Keratinocyte (primary cell): ENCODE data around the gene UBE2A. TPM values are rescaled to one million over a fixed set of nuclear protein-coding genes. Genes with fewer than 3 reads are reported as not detected.

Source experiments
- DNase-seq: peaks from one replicate; pipeline ENCODE4 v3.0.0-alpha.2; 2011; ENCODE audit warnings: low read depth, missing footprints, low spot score
- FAIRE-seq: peaks from 2 replicates; lab custom pipeline; 2011; peaks lifted over from hg19 to GRCh38; lab: Jason Lieb, UNC
- H2AFZ ChIP-seq: 2 replicates; pipeline ENCODE4 v1.6.0; 2012; ENCODE audit warnings: low read length, control low read depth, inconsistent platforms; ENCODE audit not compliant: control insufficient read depth
- H3K27ac ChIP-seq: 2 replicates; pipeline ENCODE4 v1.5.1; 2011; ENCODE audit warnings: low read length; ENCODE audit not compliant: control insufficient read depth, insufficient read depth
- H3K27me3 ChIP-seq: 3 replicates; pipeline ENCODE4 v1.6.0; 2011; ENCODE audit warnings: low read length; ENCODE audit not compliant: control insufficient read depth, insufficient read depth; ENCODE audit errors: extremely low read depth
- H3K36me3 ChIP-seq, 2 experiments: 2 replicates in 1 of 2; 3 replicates in 1 of 2; pipeline ENCODE4 v1.5.1; 2011; ENCODE audit warnings: low read length in 2 of 2, mild to moderate bottlenecking in 1 of 2; ENCODE audit not compliant: control insufficient read depth in 2 of 2, insufficient read depth in 2 of 2; ENCODE audit errors: extremely low read depth in 1 of 2
- H3K4me1 ChIP-seq: 3 replicates; pipeline ENCODE4 v1.5.1; 2011; ENCODE audit warnings: low read length; ENCODE audit not compliant: control insufficient read depth, insufficient read depth; ENCODE audit errors: extremely low read depth
- H3K4me2 ChIP-seq: 3 replicates; pipeline ENCODE4 v1.6.0; 2011; ENCODE audit warnings: low read depth, low read length; ENCODE audit not compliant: control insufficient read depth, insufficient read depth; ENCODE audit errors: extremely low read depth
- H3K4me3 ChIP-seq, 3 experiments: fragments of 200-600 bp in 1 of 3; sonication (generic) in 1 of 3; 2 replicates in 2 of 3; 3 replicates in 1 of 3; pipeline ENCODE4 v1.5.1; 2011 to 2016; ENCODE audit warnings: low read length in 3 of 3, mild to moderate bottlenecking in 3 of 3, control low read depth in 2 of 3, inconsistent platforms in 1 of 3, low read depth in 1 of 3, mixed read lengths in 1 of 3, mixed run types in 1 of 3, moderate library complexity in 1 of 3; ENCODE audit not compliant: control insufficient read depth in 2 of 3, insufficient read depth in 2 of 3; ENCODE audit errors: extremely low read depth in 1 of 3
- H3K79me2 ChIP-seq: 2 replicates; pipeline ENCODE4 v1.6.0; 2012; ENCODE audit warnings: low read length; ENCODE audit not compliant: control insufficient read depth, insufficient read depth
- H3K9ac ChIP-seq: 3 replicates; pipeline ENCODE4 v1.6.0; 2011; ENCODE audit warnings: low read length; ENCODE audit not compliant: control insufficient read depth, insufficient read depth; ENCODE audit errors: extremely low read depth
- H3K9me1 ChIP-seq: 3 replicates; pipeline ENCODE4 v1.6.0; 2011; ENCODE audit warnings: low read length; ENCODE audit not compliant: control insufficient read depth, insufficient read depth; ENCODE audit errors: extremely low read depth
- H3K9me3 ChIP-seq: 2 replicates; pipeline ENCODE4 v1.5.1; 2012; ENCODE audit warnings: low read depth, low read length; ENCODE audit not compliant: control insufficient read depth
- H4K20me1 ChIP-seq: 3 replicates; pipeline ENCODE4 v1.6.0; 2011; ENCODE audit warnings: low read length; ENCODE audit not compliant: control insufficient read depth, insufficient read depth; ENCODE audit errors: extremely low read depth
- EZH2 ChIP-seq: IDR thresholded peaks from one replicate; pipeline ENCODE4 v1.6.1; 2012; ENCODE audit warnings: inconsistent platforms, mild to moderate bottlenecking, low read length, moderate library complexity
- dilution Hi-C: fragments of 300-500 bp; cut with MboI; formaldehyde crosslinking; loops from one replicate; pipeline ENCODE4 v1.7.0; 2020; ENCODE audit warnings: low sequenced_read_pairs; ENCODE audit not compliant: extremely low pct_ligation_motif_present
- polyA plus RNA-seq, 5 experiments: library from polyadenylated mRNA; depleted of rRNA in 3 of 5; stranded (reverse) in 3 of 5; stranded (forward) in 1 of 5; unstranded in 1 of 5; fragments of >200 nt; gene quantifications; 1 replicate in 1 of 5; 2 replicates in 3 of 5; 3 replicates in 1 of 5; pipeline versions ENCODE4 v1.2.1 to v1.2.3, GENCODE V29; 2011 to 2012; ENCODE audit warnings: missing spikeins in 2 of 5, low read depth in 1 of 5, low replicate concordance in 1 of 5
- TF ChIP-seq, protein P1 (sequence below), 3 experiments: IDR thresholded peaks in 1 of 3; conservative IDR thresholded peaks in 1 of 3; optimal IDR thresholded peaks in 1 of 3; 2 replicates in 2 of 3; 3 replicates in 1 of 3; pipeline versions ENCODE3 to v1.5.1; 2011; ENCODE audit warnings: low read length in 3 of 3, mild to moderate bottlenecking in 3 of 3, moderate library complexity in 2 of 3, control low read depth in 1 of 3, inconsistent platforms in 1 of 3; ENCODE audit not compliant: insufficient read depth in 2 of 3; ENCODE audit errors: extremely low read depth in 1 of 3

Gene UBE2A
- polyA plus RNA-seq, 1 donor (not counting 4 experiments of a cell fraction or from before 2014, with no cell fraction given): 76.2 TPM

DNA sequence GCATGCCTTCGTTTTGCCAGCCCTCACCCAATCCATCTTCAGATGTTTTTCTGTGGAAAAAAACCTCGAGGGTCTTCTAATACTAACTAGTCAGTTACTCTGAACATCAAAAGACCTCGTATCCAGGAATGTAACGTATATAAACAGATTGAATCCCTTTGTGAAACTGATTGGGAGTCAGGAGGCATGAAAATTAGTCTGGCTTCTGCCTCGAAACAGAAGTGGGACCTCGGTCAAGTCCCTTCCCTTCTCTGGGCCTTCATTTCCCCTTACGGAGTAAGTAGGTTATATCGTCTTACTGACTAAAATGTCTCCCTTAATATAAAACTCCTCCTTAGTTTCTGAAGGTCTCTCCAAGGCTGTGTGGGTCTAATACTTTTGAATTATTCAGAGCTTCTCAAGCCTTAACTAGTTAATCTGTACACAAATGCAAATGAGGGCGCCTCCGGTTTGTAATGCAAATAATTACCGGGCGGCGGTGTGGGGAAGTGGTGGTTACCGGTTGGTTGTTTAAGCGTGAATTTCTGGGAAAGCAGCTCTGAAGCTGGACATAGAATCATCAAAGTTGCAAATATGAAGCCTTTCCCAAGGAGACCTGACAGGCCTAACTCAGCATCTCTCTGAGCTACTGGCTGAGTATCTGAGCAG, 43.3 kb downstream of the UBE2A start:
- H3K36me3 ChIP-seq: no peaks in the 10 kb centered on the region
- H3K27me3 ChIP-seq: no peaks in the 10 kb centered on the region
- H3K79me2 ChIP-seq: no peaks in the 10 kb centered on the region
- H3K9ac ChIP-seq: no peak overlapping the region
- H3K4me1 ChIP-seq: no peaks in the 10 kb centered on the region
- H3K4me3 ChIP-seq: no peak overlapping the region
- FAIRE-seq: no peak
- dilution Hi-C loops: no loop called here
- no peaks in the 10 kb centered on the region for H4K20me1 ChIP-seq
- H3K27ac ChIP-seq: no peak overlapping the region
- DNase-seq: no peak
- no peak overlapping the region for H3K4me2 ChIP-seq
- H2AFZ ChIP-seq: no peak overlapping the region
- TF ChIP-seq, protein P1, sequence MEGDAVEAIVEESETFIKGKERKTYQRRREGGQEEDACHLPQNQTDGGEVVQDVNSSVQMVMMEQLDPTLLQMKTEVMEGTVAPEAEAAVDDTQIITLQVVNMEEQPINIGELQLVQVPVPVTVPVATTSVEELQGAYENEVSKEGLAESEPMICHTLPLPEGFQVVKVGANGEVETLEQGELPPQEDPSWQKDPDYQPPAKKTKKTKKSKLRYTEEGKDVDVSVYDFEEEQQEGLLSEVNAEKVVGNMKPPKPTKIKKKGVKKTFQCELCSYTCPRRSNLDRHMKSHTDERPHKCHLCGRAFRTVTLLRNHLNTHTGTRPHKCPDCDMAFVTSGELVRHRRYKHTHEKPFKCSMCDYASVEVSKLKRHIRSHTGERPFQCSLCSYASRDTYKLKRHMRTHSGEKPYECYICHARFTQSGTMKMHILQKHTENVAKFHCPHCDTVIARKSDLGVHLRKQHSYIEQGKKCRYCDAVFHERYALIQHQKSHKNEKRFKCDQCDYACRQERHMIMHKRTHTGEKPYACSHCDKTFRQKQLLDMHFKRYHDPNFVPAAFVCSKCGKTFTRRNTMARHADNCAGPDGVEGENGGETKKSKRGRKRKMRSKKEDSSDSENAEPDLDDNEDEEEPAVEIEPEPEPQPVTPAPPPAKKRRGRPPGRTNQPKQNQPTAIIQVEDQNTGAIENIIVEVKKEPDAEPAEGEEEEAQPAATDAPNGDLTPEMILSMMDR (optimal IDR thresholded peaks at IDR 0.05 in 1 of 3, IDR thresholded peaks at IDR 0.05 in 1 of 3, conservative IDR thresholded peaks at IDR 0.05 in 1 of 3; ENCODE audit: extremely low read depth in 1 of 3, insufficient read depth in 2 of 3, low read length in 3 of 3): no peak
- no peak for TF ChIP-seq EZH2
- no peaks in the 10 kb centered on the region for H3K9me1 ChIP-seq
- H3K9me3 ChIP-seq: no peaks in the 10 kb centered on the region

- H3K79me2 ChIP-seq: no peaks in the 10 kb centered on the region
- no peaks in the 10 kb centered on the region for H3K9me1 ChIP-seq
- no peaks in the 10 kb centered on the region for H3K36me3 ChIP-seq
- H4K20me1 ChIP-seq: no peaks in the 10 kb centered on the region
- no peak for TF ChIP-seq EZH2
- TF ChIP-seq, protein P1 (optimal IDR thresholded peaks at IDR 0.05 in 1 of 3, IDR thresholded peaks at IDR 0.05 in 1 of 3, conservative IDR thresholded peaks at IDR 0.05 in 1 of 3; ENCODE audit: extremely low read depth in 1 of 3, insufficient read depth in 2 of 3, low read length in 3 of 3): no peak
- H3K9ac ChIP-seq: no peak overlapping the region
- no peak for DNase-seq
- H3K4me1 ChIP-seq: no peaks in the 10 kb centered on the region
- no peak overlapping the region for H3K4me3 ChIP-seq
- no peak overlapping the region for H3K4me2 ChIP-seq
- no peaks in the 10 kb centered on the region for H3K27me3 ChIP-seq
- dilution Hi-C loops: no loop called here
- no peak overlapping the region for H3K27ac ChIP-seq
- H3K9me3 ChIP-seq: no peaks in the 10 kb centered on the region
- H2AFZ ChIP-seq: no peak overlapping the region
- FAIRE-seq: no peak
Measured at GRCh38 chrX:119618439-119618838, 44.1 kb downstream of the UBE2A start.
